ENCODE measurements around the gene COG4.
"Not testable (repeated sequence)": the region's sequence is repeated elsewhere in the genome, so short reads cannot be mapped to it uniquely, and the experiment has no call there.

Gene COG4

GRCh38 chr16:70526403-70526802 is 3.0 kb upstream of the COG4 start:
- no peak for FAIRE-seq

- FAIRE-seq: not testable (repeated sequence)
These were observed 1.1 kb upstream of the COG4 start for GRCh38 chr16:70524399-70524825.

GRCh38 chr16:70523743-70524398 is 517 bp upstream of the COG4 start, which contains the start of gene SF3B3:
TSS of gene SF3B3 (plus strand) at chr16:70523816. CDS start at chr16:70526657, 2,841 bp downstream.
- FAIRE-seq: no peak

GRCh38 chr16:70522216-70523075 is 908 bp downstream of the COG4 start:
- no peak for FAIRE-seq

GRCh38 chr16:70520612-70521297 is 2.6 kb downstream of the COG4 start:
- FAIRE-seq: no peak

- no peak for FAIRE-seq
These were observed 10.9 kb downstream of the COG4 start for GRCh38 chr16:70512456-70512855.

GRCh38 chr16:70511833-70512232 is 11.5 kb downstream of the COG4 start:
- no peak for FAIRE-seq

GRCh38 chr16:70510216-70510615 is 13.1 kb downstream of the COG4 start:
- FAIRE-seq: no peak

GRCh38 chr16:70508752-70509151 is 14.6 kb downstream of the COG4 start:
- no peak for FAIRE-seq

- FAIRE-seq: no peak
These were observed 26.8 kb downstream of the COG4 start for GRCh38 chr16:70496513-70496912.

GRCh38 chr16:70495425-70496182 is 27.8 kb downstream of the COG4 start:
- no peak for FAIRE-seq

GRCh38 chr16:70494777-70495176 is 28.6 kb downstream of the COG4 start:
- no peak for FAIRE-seq

GRCh38 chr16:70494202-70494770 is 29.1 kb downstream of the COG4 start:
- FAIRE-seq: no peak

GRCh38 chr16:70493802-70494201 is 29.6 kb downstream of the COG4 start:
- FAIRE-seq: no peak

GRCh38 chr16:70490261-70490660 is 33.1 kb downstream of the COG4 start:
- FAIRE-seq: no peak

- FAIRE-seq: no peak
These were observed 38.5 kb downstream of the COG4 start for GRCh38 chr16:70484867-70485266.

GRCh38 chr16:70483426-70483825 is 39.9 kb downstream of the COG4 start:
- FAIRE-seq: no peak

GRCh38 chr16:70482624-70483023 is 40.7 kb downstream of the COG4 start:
- no peak for FAIRE-seq

GRCh38 chr16:70481929-70482536 is 41.3 kb downstream of the COG4 start:
- FAIRE-seq: no peak

- no peak for FAIRE-seq
These were observed 42.9 kb downstream of the COG4 start for GRCh38 chr16:70480127-70481105.

- no peak for FAIRE-seq
These were observed 44.4 kb downstream of the COG4 start for GRCh38 chr16:70478912-70479341.
